ENCODE data around the gene HK2.

GRCh38 chr2:74930811-74931486, 97.0 kb downstream of the HK2 start:
- TF ChIP-seq TAF1 (IDR thresholded peaks at IDR 0.05; ENCODE audit: low read depth, low read length), result no peak
- no peak for TF ChIP-seq POLR2A (IDR thresholded peaks at IDR 0.05; ENCODE audit: low read depth, low read length)
- no peak for TF ChIP-seq PAX5 (IDR thresholded peaks at IDR 0.05; ENCODE audit: insufficient read depth, low read length, severe bottlenecking)

Measured in GM12891 (cell line).